ENCODE measurements around the gene EDN1. TPM values are rescaled to one million over a fixed set of nuclear protein-coding genes. Genes with fewer than 3 reads are reported as not detected.
"Not testable (repeated sequence)": the region's sequence is repeated elsewhere in the genome, so short reads cannot be mapped to it uniquely, and the experiment has no call there.

EDN1 gene
- polyA plus RNA-seq, 2 donors, result 1.5 to 2.2 TPM

- H3K4me1 ChIP-seq (ENCODE audit: control insufficient read depth in 2 of 2, insufficient read depth in 2 of 2, low read length in 1 of 2), result peaks cover 0 to 3% of the 10 kb centered on the region in 2 donors
- H3K9me3 ChIP-seq (ENCODE audit: control insufficient read depth in 2 of 2, insufficient read depth in 1 of 2, low read depth in 1 of 2, low read length in 1 of 2), result no peaks in the 10 kb centered on the region
- 62 to 79% methylated on average over 8 of the region's 8 CpGs for WGBS, 2 donors
- no peaks in the 10 kb centered on the region for H3K36me3 ChIP-seq (ENCODE audit: control insufficient read depth in 2 of 2, insufficient read depth in 2 of 2, low read length in 1 of 2)
- H3K4me3 ChIP-seq (ENCODE audit: low read depth in 1 of 2, low read length in 2 of 2), result no peak overlapping the region
- no peak overlapping the region for H3K27ac ChIP-seq (ENCODE audit: low read depth in 2 of 2, low read length in 1 of 2)
- H3K27me3 ChIP-seq (ENCODE audit: control insufficient read depth in 1 of 2, insufficient read depth in 2 of 2, low read length in 2 of 2), result no peaks in the 10 kb centered on the region
These were observed 42.0 kb downstream of the EDN1 start for GRCh38 chr6:12331951-12332749.

- H3K4me3 ChIP-seq (ENCODE audit: low read depth in 1 of 2, low read length in 2 of 2); H3K4me1 ChIP-seq (ENCODE audit: control insufficient read depth in 2 of 2, insufficient read depth in 2 of 2, low read length in 1 of 2); H3K27me3 ChIP-seq (ENCODE audit: control insufficient read depth in 1 of 2, insufficient read depth in 2 of 2, low read length in 2 of 2); H3K27ac ChIP-seq (ENCODE audit: low read depth in 2 of 2, low read length in 1 of 2); H3K36me3 ChIP-seq (ENCODE audit: control insufficient read depth in 2 of 2, insufficient read depth in 2 of 2, low read length in 1 of 2); H3K9me3 ChIP-seq (ENCODE audit: control insufficient read depth in 2 of 2, insufficient read depth in 1 of 2, low read depth in 1 of 2, low read length in 1 of 2): not testable (repeated sequence)
- WGBS, 2 donors, result 76 to 91% methylated on average over 5 of the region's 5 CpGs
These were observed 42.6 kb downstream of the EDN1 start for GRCh38 chr6:12332750-12333079.

GRCh38 chr6:12333128-12333527 lies 43.0 kb downstream of the EDN1 start:
- Histone ChIP-seq H3K4me1 (ENCODE audit: control insufficient read depth in 2 of 2, insufficient read depth in 2 of 2, low read length in 1 of 2) (peaks cover 0 to 2% of the 10 kb centered on the region in 2 donors), H3K27ac (ENCODE audit: low read depth in 2 of 2, low read length in 1 of 2) (no peak overlapping the region)
- WGBS, 2 donors, result 94% methylated on average over 1 of the region's 1 CpG

GRCh38 chr6:12334526-12335130 lies 44.5 kb downstream of the EDN1 start:
- H3K27ac ChIP-seq (ENCODE audit: low read depth in 2 of 2, low read length in 1 of 2), result no peak overlapping the region
- no peaks in the 10 kb centered on the region for H3K4me1 ChIP-seq (ENCODE audit: control insufficient read depth in 2 of 2, insufficient read depth in 2 of 2, low read length in 1 of 2)
- no peaks in the 10 kb centered on the region for H3K27me3 ChIP-seq (ENCODE audit: control insufficient read depth in 1 of 2, insufficient read depth in 2 of 2, low read length in 2 of 2)
- H3K36me3 ChIP-seq (ENCODE audit: control insufficient read depth in 2 of 2, insufficient read depth in 2 of 2, low read length in 1 of 2), result no peaks in the 10 kb centered on the region
- no peaks in the 10 kb centered on the region for H3K9me3 ChIP-seq (ENCODE audit: control insufficient read depth in 2 of 2, insufficient read depth in 1 of 2, low read depth in 1 of 2, low read length in 1 of 2)
- WGBS, 2 donors, result 73 to 76% methylated on average over 4 of the region's 4 CpGs
- H3K4me3 ChIP-seq (ENCODE audit: low read depth in 1 of 2, low read length in 2 of 2), result no peak overlapping the region

More at GRCh38 chr6:12333128-12333527, 43.0 kb downstream of the EDN1 start:
- Histone ChIP-seq H3K27me3 (ENCODE audit: control insufficient read depth in 1 of 2, insufficient read depth in 2 of 2, low read length in 2 of 2) (no peaks in the 10 kb centered on the region), H3K36me3 (ENCODE audit: control insufficient read depth in 2 of 2, insufficient read depth in 2 of 2, low read length in 1 of 2) (no peaks in the 10 kb centered on the region), H3K4me3 (ENCODE audit: low read depth in 1 of 2, low read length in 2 of 2) (no peak overlapping the region), H3K9me3 (ENCODE audit: control insufficient read depth in 2 of 2, insufficient read depth in 1 of 2, low read depth in 1 of 2, low read length in 1 of 2) (no peaks in the 10 kb centered on the region)

GRCh38 chr6:12335131-12335527 lies 45.0 kb downstream of the EDN1 start:
- 61 to 86% methylated on average over 1 of the region's 1 CpG for WGBS, 2 donors
- Histone ChIP-seq H3K9me3 (ENCODE audit: control insufficient read depth in 2 of 2, insufficient read depth in 1 of 2, low read depth in 1 of 2, low read length in 1 of 2) (no peaks in the 10 kb centered on the region), H3K27me3 (ENCODE audit: control insufficient read depth in 1 of 2, insufficient read depth in 2 of 2, low read length in 2 of 2) (no peaks in the 10 kb centered on the region), H3K36me3 (ENCODE audit: control insufficient read depth in 2 of 2, insufficient read depth in 2 of 2, low read length in 1 of 2) (no peaks in the 10 kb centered on the region), H3K27ac (ENCODE audit: low read depth in 2 of 2, low read length in 1 of 2) (no peak overlapping the region), H3K4me1 (ENCODE audit: control insufficient read depth in 2 of 2, insufficient read depth in 2 of 2, low read length in 1 of 2) (no peaks in the 10 kb centered on the region), H3K4me3 (ENCODE audit: low read depth in 1 of 2, low read length in 2 of 2) (no peak overlapping the region)

- Histone ChIP-seq H3K9me3 (ENCODE audit: control insufficient read depth in 2 of 2, insufficient read depth in 1 of 2, low read depth in 1 of 2, low read length in 1 of 2) (no peaks in the 10 kb centered on the region), H3K4me3 (ENCODE audit: low read depth in 1 of 2, low read length in 2 of 2) (no peak overlapping the region), H3K4me1 (ENCODE audit: control insufficient read depth in 2 of 2, insufficient read depth in 2 of 2, low read length in 1 of 2) (no peaks in the 10 kb centered on the region), H3K36me3 (ENCODE audit: control insufficient read depth in 2 of 2, insufficient read depth in 2 of 2, low read length in 1 of 2) (no peaks in the 10 kb centered on the region), H3K27me3 (ENCODE audit: control insufficient read depth in 1 of 2, insufficient read depth in 2 of 2, low read length in 2 of 2) (no peaks in the 10 kb centered on the region), H3K27ac (ENCODE audit: low read depth in 2 of 2, low read length in 1 of 2) (no peak overlapping the region)
- WGBS, 2 donors, result 57 to 71% methylated on average over 1 of the region's 1 CpG
These were observed 45.6 kb downstream of the EDN1 start for GRCh38 chr6:12335717-12336116.

- H3K4me1 ChIP-seq (ENCODE audit: control insufficient read depth in 2 of 2, insufficient read depth in 2 of 2, low read length in 1 of 2), result no peaks in the 10 kb centered on the region
- H3K9me3 ChIP-seq (ENCODE audit: control insufficient read depth in 2 of 2, insufficient read depth in 1 of 2, low read depth in 1 of 2, low read length in 1 of 2), result no peaks in the 10 kb centered on the region
- H3K4me3 ChIP-seq (ENCODE audit: low read depth in 1 of 2, low read length in 2 of 2), result no peak overlapping the region
- no peaks in the 10 kb centered on the region for H3K27me3 ChIP-seq (ENCODE audit: control insufficient read depth in 1 of 2, insufficient read depth in 2 of 2, low read length in 2 of 2)
- WGBS, 2 donors, result 81 to 86% methylated on average over 5 of the region's 5 CpGs
- H3K36me3 ChIP-seq (ENCODE audit: control insufficient read depth in 2 of 2, insufficient read depth in 2 of 2, low read length in 1 of 2), result no peaks in the 10 kb centered on the region
- H3K27ac ChIP-seq (ENCODE audit: low read depth in 2 of 2, low read length in 1 of 2), result no peak overlapping the region
These were observed 46.2 kb downstream of the EDN1 start for GRCh38 chr6:12336121-12336971.

- Histone ChIP-seq H3K36me3 (ENCODE audit: control insufficient read depth in 2 of 2, insufficient read depth in 2 of 2, low read length in 1 of 2) (no peaks in the 10 kb centered on the region), H3K27me3 (ENCODE audit: control insufficient read depth in 1 of 2, insufficient read depth in 2 of 2, low read length in 2 of 2) (no peaks in the 10 kb centered on the region), H3K4me3 (ENCODE audit: low read depth in 1 of 2, low read length in 2 of 2) (no peak overlapping the region), H3K27ac (ENCODE audit: low read depth in 2 of 2, low read length in 1 of 2) (no peak overlapping the region), H3K4me1 (ENCODE audit: control insufficient read depth in 2 of 2, insufficient read depth in 2 of 2, low read length in 1 of 2) (no peaks in the 10 kb centered on the region), H3K9me3 (ENCODE audit: control insufficient read depth in 2 of 2, insufficient read depth in 1 of 2, low read depth in 1 of 2, low read length in 1 of 2) (no peaks in the 10 kb centered on the region)
- WGBS, 2 donors, result 87 to 95% methylated on average over 3 of the region's 3 CpGs
These were observed 48.9 kb downstream of the EDN1 start for GRCh38 chr6:12339022-12339421.

- Histone ChIP-seq H3K36me3 (ENCODE audit: control insufficient read depth in 2 of 2, insufficient read depth in 2 of 2, low read length in 1 of 2) (no peaks in the 10 kb centered on the region), H3K4me1 (ENCODE audit: control insufficient read depth in 2 of 2, insufficient read depth in 2 of 2, low read length in 1 of 2) (no peaks in the 10 kb centered on the region), H3K9me3 (ENCODE audit: control insufficient read depth in 2 of 2, insufficient read depth in 1 of 2, low read depth in 1 of 2, low read length in 1 of 2) (no peaks in the 10 kb centered on the region), H3K27ac (ENCODE audit: low read depth in 2 of 2, low read length in 1 of 2) (no peak overlapping the region), H3K4me3 (ENCODE audit: low read depth in 1 of 2, low read length in 2 of 2) (no peak overlapping the region), H3K27me3 (ENCODE audit: control insufficient read depth in 1 of 2, insufficient read depth in 2 of 2, low read length in 2 of 2) (no peaks in the 10 kb centered on the region)
- 77 to 78% methylated on average over 12 of the region's 12 CpGs for WGBS, 2 donors
These were observed 49.8 kb downstream of the EDN1 start for GRCh38 chr6:12339808-12340487.

All from esophagus (tissue), 2 donors.